HG03354 (cell line): ENCODE results near the gene CAMK1D.
A peak's percentile ranks its signal among the peaks of the same experiment; 100 is the strongest.
"Not testable (repeated sequence)": the region's sequence is repeated elsewhere in the genome, so short reads cannot be mapped to it uniquely, and the experiment has no call there.

ENCODE experiments used
- ATAC-seq: cut with Tn5 transposase; IDR thresholded peaks from one replicate; pipeline ENCODE4 v1.9.1; 2021; ENCODE audit warnings: mild to moderate bottlenecking; ENCODE audit not compliant: unreplicated experiment, poor library complexity, severe bottlenecking

The CAMK1D gene

DNA sequence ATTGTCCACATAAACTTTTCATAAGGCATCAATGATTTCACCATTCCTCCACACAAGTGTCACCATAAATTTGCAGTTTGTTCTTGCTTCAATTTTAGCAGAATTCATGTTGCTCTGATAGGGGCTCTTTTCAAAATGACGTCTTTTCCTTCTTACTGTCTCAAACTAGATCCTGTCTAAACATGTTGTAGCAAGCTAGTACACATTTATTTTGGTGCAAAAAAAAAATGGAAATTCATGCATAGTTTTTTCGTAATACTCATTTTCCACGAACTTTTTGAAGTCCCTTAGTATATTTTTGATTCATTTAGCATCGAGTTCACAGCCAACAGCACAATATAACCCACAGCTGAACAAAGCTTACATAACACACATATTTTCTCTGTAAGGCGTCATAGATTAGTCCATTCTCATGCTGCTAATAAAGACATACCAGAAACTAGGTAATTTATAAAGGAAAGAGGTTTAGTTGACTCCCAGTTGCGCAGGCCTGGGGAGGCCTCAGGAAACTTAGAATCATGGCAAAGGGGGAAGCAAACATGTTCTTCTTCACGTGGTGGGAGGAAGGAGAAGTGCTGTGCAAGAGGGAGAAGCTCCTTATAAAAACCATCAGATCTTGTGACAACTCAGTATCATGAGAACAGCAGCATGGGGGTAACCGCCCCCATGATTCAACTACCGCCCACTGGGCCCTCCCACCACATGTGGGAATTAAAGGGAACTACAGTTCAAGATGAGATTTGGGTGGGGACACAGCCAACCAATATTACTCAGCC lies 350.6 kb downstream of the CAMK1D start:
- ATAC-seq: no peak

DNA sequence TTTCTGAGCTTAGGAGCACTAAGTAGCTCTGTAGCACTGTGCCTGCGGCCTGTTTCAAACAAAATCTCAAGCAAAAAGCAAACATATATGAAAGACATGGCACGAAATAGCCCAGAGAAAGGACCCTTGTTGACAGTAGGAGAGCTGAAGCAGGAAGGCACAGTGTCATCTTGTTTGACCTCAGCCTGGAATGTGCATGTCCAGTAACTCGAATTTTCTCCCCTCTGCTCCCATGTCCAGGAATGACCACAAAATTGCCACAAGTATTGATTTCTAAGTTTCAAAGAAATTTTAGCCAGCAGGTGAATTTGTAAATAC lies 351.2 kb downstream of the CAMK1D start:
- no peak for ATAC-seq

DNA sequence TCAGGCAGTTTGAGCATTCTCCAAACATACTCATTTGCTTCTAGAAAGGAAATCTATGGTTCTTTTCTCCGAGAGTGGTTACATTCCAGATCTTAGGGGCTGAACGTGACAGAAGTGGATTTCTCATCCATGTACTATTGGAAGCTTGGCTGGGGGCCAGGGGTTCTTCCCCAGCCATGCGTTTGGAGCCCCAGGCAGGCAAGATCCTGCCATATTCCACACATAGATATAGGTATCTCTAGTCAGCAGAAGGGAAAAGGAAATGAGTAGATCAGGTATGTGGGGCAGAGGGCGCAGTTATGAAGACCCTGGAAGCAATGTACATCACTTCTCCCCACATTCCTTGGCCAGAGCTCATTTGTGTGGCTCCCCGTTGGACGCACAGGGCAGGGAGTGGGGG lies 352.3 kb downstream of the CAMK1D start:
- ATAC-seq: no peak

- ATAC-seq: no peak
These were observed 352.9 kb downstream of the CAMK1D start for GRCh38 chr10:12702215-12702770.

- ATAC-seq: no peak
These were observed 353.8 kb downstream of the CAMK1D start for GRCh38 chr10:12703126-12703525.

- no peak for ATAC-seq
These were observed 354.5 kb downstream of the CAMK1D start for GRCh38 chr10:12703813-12704212.

GRCh38 chr10:12704488-12704887 lies 355.1 kb downstream of the CAMK1D start:
- ATAC-seq: no peak

- no peak for ATAC-seq
These were observed 356.6 kb downstream of the CAMK1D start for GRCh38 chr10:12705943-12706342.

GRCh38 chr10:12707461-12708185 lies 358.3 kb downstream of the CAMK1D start:
- ATAC-seq: no peak

DNA sequence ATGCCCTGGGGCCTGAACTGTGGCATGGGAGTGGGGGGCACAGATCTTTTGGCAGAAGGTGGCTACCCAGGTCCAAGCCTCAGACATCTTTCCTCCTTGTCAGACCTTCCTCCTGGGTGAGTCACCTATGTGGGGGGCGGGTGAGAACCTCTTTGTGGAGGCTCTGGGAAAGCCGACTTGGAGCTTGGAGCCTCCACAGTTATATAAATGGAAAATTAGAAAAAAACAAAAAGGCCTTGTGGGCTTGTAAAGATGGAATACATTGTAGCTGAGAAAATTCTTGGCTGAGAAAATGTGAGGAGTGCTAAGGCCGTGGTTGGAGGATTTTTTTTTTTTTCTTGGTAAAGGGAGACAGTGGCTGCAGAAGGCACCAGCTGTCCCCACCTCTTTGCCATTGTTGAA lies 359.7 kb downstream of the CAMK1D start:
- ATAC-seq: no peak

GRCh38 chr10:12709521-12709963 lies 360.2 kb downstream of the CAMK1D start:
- no peak for ATAC-seq

GRCh38 chr10:12710157-12710556 lies 360.8 kb downstream of the CAMK1D start:
- no peak for ATAC-seq

DNA sequence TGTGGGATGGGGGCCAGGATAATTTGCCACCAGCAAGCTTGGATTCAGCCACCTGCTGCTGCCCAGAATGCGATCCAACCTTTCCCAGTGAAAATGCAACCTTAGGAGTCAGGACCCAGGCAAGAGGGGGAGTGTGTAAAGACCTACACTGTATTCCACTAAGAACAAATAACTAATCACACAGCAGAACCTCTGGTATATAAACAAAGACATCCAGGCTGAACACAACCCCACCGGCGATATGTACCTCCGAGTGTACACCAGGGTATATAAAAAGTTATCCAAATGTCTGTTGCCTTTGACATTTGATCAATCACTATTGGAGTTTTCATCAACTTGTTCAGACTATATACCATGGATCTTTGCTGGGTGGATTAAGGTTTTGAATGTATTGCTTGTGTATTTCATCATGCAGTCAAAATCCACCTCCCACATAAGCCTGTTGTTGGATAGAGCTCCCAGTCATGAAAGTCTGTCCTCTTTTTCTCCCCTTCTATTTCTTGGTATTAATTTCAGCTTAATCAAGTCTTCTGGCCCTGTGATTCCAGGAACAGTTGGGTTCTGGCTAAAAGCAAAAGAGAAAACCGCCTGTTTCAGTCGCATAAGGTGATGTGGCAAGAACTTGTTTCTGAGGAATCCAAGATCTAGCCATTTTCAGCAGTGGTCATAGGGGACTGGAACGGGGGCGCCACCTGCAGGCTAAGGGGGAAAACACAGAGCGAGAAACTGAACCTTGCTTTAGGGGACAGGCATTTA lies 361.4 kb downstream of the CAMK1D start:
- ATAC-seq: peak; percentile 82

DNA sequence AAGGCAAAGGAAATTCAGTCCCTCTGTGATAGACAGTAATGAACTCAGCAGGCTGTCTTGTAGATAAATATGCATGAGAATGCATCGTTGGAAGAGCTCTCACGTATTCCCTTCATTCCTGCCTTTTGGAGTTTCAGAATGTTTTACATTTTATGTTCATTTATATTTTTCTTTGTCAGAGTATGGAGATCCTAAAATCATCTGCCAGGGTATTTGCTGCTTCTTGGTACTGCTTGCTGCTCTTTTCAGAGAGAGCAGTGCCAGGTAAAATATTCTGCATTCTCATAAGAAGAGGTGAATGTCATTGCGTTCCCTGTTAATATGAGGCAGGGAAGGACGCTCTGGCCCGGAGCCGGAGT lies 362.0 kb downstream of the CAMK1D start:
- no peak for ATAC-seq

DNA sequence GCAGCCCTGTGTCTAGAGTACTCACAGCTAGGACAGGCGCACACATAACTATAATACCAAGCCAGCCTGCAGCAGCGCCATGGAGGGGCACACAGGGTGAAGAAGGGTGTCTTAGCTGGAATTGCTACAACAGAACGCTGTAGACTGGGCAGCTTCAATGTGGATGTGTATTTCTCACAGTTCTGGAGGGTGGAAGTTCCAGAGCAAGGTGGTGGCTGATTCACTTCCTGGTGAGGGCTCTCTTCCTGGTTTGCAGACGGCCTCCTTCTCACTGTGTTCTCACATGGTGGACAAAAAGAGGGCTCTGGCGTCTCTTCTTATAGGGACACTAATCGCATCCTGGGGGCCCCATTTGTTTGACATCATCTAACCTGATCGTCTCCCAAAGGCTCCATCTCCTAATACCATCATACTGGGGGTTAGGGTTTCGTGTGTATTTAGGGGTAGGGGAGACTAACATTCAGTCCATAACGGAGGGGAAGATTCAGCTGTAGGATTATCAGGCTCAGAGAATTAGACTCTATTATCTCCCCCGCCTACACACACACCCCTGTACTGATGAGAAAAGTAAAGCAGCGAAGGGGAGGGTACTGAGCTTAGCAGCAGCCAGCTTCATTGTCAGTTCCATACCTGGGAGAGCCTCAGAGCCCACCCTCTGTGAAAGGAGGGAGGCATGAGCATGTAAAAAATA lies 363.1 kb downstream of the CAMK1D start:
- no peak for ATAC-seq

- ATAC-seq: not testable (repeated sequence)
These were observed 363.6 kb downstream of the CAMK1D start for GRCh38 chr10:12712984-12713316.

DNA sequence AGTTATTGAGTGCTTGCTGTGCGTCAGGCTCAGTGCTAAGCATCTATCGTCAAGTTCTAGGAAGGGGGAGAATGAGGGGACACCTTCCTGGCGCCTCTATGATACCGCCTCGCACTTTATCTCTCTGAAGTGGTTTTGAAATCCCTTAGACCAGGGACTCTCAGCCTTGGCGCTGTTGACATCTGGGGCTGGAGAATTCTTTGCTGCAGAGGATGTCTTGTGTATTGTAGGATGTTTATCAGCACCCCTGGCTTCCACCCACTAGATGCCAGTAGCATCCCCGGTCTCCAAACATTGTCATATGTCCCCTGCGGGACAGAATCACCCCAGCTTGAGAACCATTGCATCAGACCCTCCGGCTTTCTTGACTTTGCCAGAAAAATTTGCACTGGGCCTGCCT lies 366.7 kb downstream of the CAMK1D start:
- no peak for ATAC-seq

GRCh38 chr10:12717981-12718707 lies 368.8 kb downstream of the CAMK1D start:
- ATAC-seq: no peak

DNA sequence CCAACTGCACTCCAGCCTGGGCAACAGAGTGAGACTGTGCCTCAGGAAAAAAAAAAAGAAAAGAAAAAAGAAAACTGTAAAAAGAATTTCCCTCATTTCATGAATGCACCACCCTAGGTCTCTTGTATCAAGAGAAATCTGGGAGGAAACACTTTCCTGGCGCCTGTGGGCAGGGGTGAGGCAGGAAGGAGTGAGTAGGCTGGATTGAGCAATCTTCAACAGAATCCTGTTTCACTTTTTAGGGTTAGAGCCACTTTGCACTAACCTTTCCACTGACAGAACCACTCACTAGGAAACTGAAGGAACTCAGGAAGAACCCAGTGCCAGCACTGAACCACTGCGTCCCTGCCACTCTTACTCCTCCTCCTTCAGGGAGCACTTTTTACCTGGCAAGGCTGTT lies 370.0 kb downstream of the CAMK1D start:
- no peak for ATAC-seq
